D721Med (cell line): ENCODE measurements around the gene PRKX.
"Not testable (repeated sequence)": the region's sequence is repeated elsewhere in the genome, so short reads cannot be mapped to it uniquely, and the experiment has no call there.

Experiments
- DNase-seq: peaks from one replicate; pipeline ENCODE4 v3.0.0; 2011; ENCODE audit warnings: low spot score; ENCODE audit not compliant: insufficient read length
- FAIRE-seq: peaks from 2 replicates; lab custom pipeline; 2011; peaks lifted over from hg19 to GRCh38; lab: Jason Lieb, UNC
- CTCF ChIP-seq: IDR thresholded peaks from 2 replicates; pipeline ENCODE4 v1.5.1; 2012; ENCODE audit warnings: mild to moderate bottlenecking, control low read depth; ENCODE audit not compliant: insufficient read depth; ENCODE audit errors: missing control alignments

PRKX gene

GRCh38 chrX:3697701-3698279 is 15.7 kb downstream of the PRKX start:
- no peak for TF ChIP-seq CTCF
- DNase-seq, result no peak
- FAIRE-seq, result no peak

GRCh38 chrX:3697220-3697684 is 16.2 kb downstream of the PRKX start:
- DNase-seq (no peak), FAIRE-seq (no peak)
- TF ChIP-seq CTCF, result no peak

- DNase-seq (no peak), FAIRE-seq (no peak)
- TF ChIP-seq CTCF, result no peak
Measured at GRCh38 chrX:3695536-3695935, 17.9 kb downstream of the PRKX start.

GRCh38 chrX:3690140-3690539 is 23.3 kb downstream of the PRKX start:
- no peak for TF ChIP-seq CTCF
- DNase-seq (no peak), FAIRE-seq (peak; percentile 6)

- not testable (repeated sequence) for FAIRE-seq
Measured at GRCh38 chrX:3683236-3683635, 30.2 kb downstream of the PRKX start.

GRCh38 chrX:3680459-3680858 is 33.0 kb downstream of the PRKX start:
- no peak for TF ChIP-seq CTCF
- FAIRE-seq (no peak), DNase-seq (no peak)

More at GRCh38 chrX:3683236-3683635, 30.2 kb downstream of the PRKX start:
- DNase-seq, result not testable (repeated sequence)

GRCh38 chrX:3679669-3680068 is 33.8 kb downstream of the PRKX start:
- TF ChIP-seq CTCF, result no peak
- FAIRE-seq (no peak), DNase-seq (no peak)
